ENCODE results near the gene SLC6A12. TPM values are rescaled to one million over a fixed set of nuclear protein-coding genes. Genes with fewer than 3 reads are reported as not detected.

SLC6A12 gene
- total RNA-seq, 1 experiment from 2014 or later: not detected

- DNase-seq: no peak
- Histone ChIP-seq H3K79me2 (ENCODE audit: low read length) (no peaks in the 10 kb centered on the region), H3K9me2 (replicated peaks; ENCODE audit: low read length) (no peaks in the 10 kb centered on the region), H3K36me3 (ENCODE audit: low read depth, low read length) (no peaks in the 10 kb centered on the region), H3K9ac (ENCODE audit: low read length) (no peak overlapping the region), H4K20me1 (ENCODE audit: low read length) (no peaks in the 10 kb centered on the region), H3K27me3 (ENCODE audit: low read length) (peaks cover 22% of the 10 kb centered on the region), H3F3A (ENCODE audit: low read length, unreplicated experiment) (no peaks in the 10 kb centered on the region), H3K4me2 (ENCODE audit: low read length) (no peak overlapping the region), H2AFZ (ENCODE audit: low read length) (no peak overlapping the region), H3K27ac (ENCODE audit: low read length) (no peak overlapping the region), H3K4me1 (ENCODE audit: insufficient read depth, low read length) (peaks cover 4% of the 10 kb centered on the region; the same call in 1 of the 2 replicates), H3K9me3 (ENCODE audit: low read length) (no peaks in the 10 kb centered on the region), H3K4me3 (ENCODE audit: low read length) (no peak overlapping the region)
- BruUV-seq (replicated peaks): no TSS peak
- TF ChIP-seq, protein P1, sequence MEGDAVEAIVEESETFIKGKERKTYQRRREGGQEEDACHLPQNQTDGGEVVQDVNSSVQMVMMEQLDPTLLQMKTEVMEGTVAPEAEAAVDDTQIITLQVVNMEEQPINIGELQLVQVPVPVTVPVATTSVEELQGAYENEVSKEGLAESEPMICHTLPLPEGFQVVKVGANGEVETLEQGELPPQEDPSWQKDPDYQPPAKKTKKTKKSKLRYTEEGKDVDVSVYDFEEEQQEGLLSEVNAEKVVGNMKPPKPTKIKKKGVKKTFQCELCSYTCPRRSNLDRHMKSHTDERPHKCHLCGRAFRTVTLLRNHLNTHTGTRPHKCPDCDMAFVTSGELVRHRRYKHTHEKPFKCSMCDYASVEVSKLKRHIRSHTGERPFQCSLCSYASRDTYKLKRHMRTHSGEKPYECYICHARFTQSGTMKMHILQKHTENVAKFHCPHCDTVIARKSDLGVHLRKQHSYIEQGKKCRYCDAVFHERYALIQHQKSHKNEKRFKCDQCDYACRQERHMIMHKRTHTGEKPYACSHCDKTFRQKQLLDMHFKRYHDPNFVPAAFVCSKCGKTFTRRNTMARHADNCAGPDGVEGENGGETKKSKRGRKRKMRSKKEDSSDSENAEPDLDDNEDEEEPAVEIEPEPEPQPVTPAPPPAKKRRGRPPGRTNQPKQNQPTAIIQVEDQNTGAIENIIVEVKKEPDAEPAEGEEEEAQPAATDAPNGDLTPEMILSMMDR (conservative IDR thresholded peaks at IDR 0.05; ENCODE audit: low read depth, low read length): no peak
- TF ChIP-seq EZH2 (IDR thresholded peaks at IDR 0.05; ENCODE audit: low read length, unreplicated experiment) (no peak), EZH2phosphoT487 (IDR thresholded peaks at IDR 0.05; ENCODE audit: borderline replicate concordance, low read length) (no peak)
- ATAC-seq: no peak
- ChIA-PET CTCF (no interaction called here), POLR2A (ENCODE audit: unreplicated experiment) (no interaction called here)
- intact Hi-C loops (cut with micrococcal nuclease): no loop called here
Measured at GRCh38 chr12:195951-196350, 18.0 kb downstream of the SLC6A12 start.

GRCh38 chr12:195156-195555 lies 18.8 kb downstream of the SLC6A12 start:
- Histone ChIP-seq H3K4me1 (ENCODE audit: insufficient read depth, low read length) (peaks cover 4% of the 10 kb centered on the region; the same call in 1 of the 2 replicates), H4K20me1 (ENCODE audit: low read length) (no peaks in the 10 kb centered on the region), H3F3A (ENCODE audit: low read length, unreplicated experiment) (no peaks in the 10 kb centered on the region), H3K9me2 (replicated peaks; ENCODE audit: low read length) (no peaks in the 10 kb centered on the region), H3K27me3 (ENCODE audit: low read length) (peaks cover 22% of the 10 kb centered on the region), H3K9me3 (ENCODE audit: low read length) (no peaks in the 10 kb centered on the region), H3K36me3 (ENCODE audit: low read depth, low read length) (no peaks in the 10 kb centered on the region), H3K27ac (ENCODE audit: low read length) (no peak overlapping the region), H3K4me2 (ENCODE audit: low read length) (no peak overlapping the region), H2AFZ (ENCODE audit: low read length) (no peak overlapping the region), H3K79me2 (ENCODE audit: low read length) (no peaks in the 10 kb centered on the region), H3K4me3 (ENCODE audit: low read length) (no peak overlapping the region), H3K9ac (ENCODE audit: low read length) (no peak overlapping the region)
- DNase-seq (no peak), ATAC-seq (no peak)
- TF ChIP-seq EZH2 (IDR thresholded peaks at IDR 0.05; ENCODE audit: low read length, unreplicated experiment) (no peak), EZH2phosphoT487 (IDR thresholded peaks at IDR 0.05; ENCODE audit: borderline replicate concordance, low read length) (no peak)
- TF ChIP-seq, protein P1 (conservative IDR thresholded peaks at IDR 0.05; ENCODE audit: low read depth, low read length): no peak
- POLR2A ChIA-PET (ENCODE audit: unreplicated experiment): no interaction called here
- no TSS peak for BruUV-seq (replicated peaks)
- intact Hi-C loops (cut with micrococcal nuclease): no loop called here
- CTCF ChIA-PET: no interaction called here

DNA sequence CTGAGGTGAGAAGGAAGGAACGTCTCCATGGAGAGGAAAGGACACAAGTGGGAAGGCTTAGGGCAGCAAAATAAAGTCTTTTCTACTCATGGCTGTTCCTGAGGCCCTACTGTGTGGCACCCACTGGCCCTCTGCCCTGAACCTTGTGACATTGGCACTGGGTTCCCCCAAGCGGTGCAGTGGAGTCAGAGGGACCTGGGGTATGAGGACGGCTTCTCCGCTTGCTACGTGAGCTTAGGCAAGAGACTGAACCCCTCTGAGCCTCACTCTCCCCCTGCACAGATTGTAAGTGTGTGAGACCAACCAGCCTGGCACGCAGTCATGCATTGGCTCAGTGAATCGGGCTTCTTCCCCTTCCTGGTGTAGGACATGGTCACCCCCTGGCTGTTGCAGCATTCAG lies 19.7 kb downstream of the SLC6A12 start:
- no peaks in the 10 kb centered on the region for H3K79me2 ChIP-seq (ENCODE audit: low read length)
- no peaks in the 10 kb centered on the region for H4K20me1 ChIP-seq (ENCODE audit: low read length)
- H3K4me1 ChIP-seq (ENCODE audit: insufficient read depth, low read length): no peaks in the 10 kb centered on the region
- no TSS peak for BruUV-seq (replicated peaks)
- intact Hi-C loops (cut with micrococcal nuclease): no loop called here
- H3K27me3 ChIP-seq (ENCODE audit: low read length): peaks cover 15% of the 10 kb centered on the region; the same call in 1 of the 2 replicates
- H3K27ac ChIP-seq (ENCODE audit: low read length): no peak overlapping the region
- ChIA-PET POLR2A (ENCODE audit: unreplicated experiment) (no interaction called here), CTCF (no interaction called here)
- no peaks in the 10 kb centered on the region for H3F3A ChIP-seq (ENCODE audit: low read length, unreplicated experiment)
- H3K4me3 ChIP-seq (ENCODE audit: low read length): no peak overlapping the region
- H3K9me3 ChIP-seq (ENCODE audit: low read length): no peaks in the 10 kb centered on the region
- ATAC-seq (no peak), DNase-seq (no peak)
- no peaks in the 10 kb centered on the region for H3K9me2 ChIP-seq (replicated peaks; ENCODE audit: low read length)
- no peak overlapping the region for H3K9ac ChIP-seq (ENCODE audit: low read length)
- no peak overlapping the region for H2AFZ ChIP-seq (ENCODE audit: low read length)
- TF ChIP-seq, protein P1 (conservative IDR thresholded peaks at IDR 0.05; ENCODE audit: low read depth, low read length): no peak
- TF ChIP-seq EZH2phosphoT487 (IDR thresholded peaks at IDR 0.05; ENCODE audit: borderline replicate concordance, low read length): no peak
- no peak for TF ChIP-seq EZH2 (IDR thresholded peaks at IDR 0.05; ENCODE audit: low read length, unreplicated experiment)
- no peak overlapping the region for H3K4me2 ChIP-seq (ENCODE audit: low read length)
- no peaks in the 10 kb centered on the region for H3K36me3 ChIP-seq (ENCODE audit: low read depth, low read length)
